ENCODE results near the gene ELP4.
"Not testable (repeated sequence)": the region's sequence is repeated elsewhere in the genome, so short reads cannot be mapped to it uniquely, and the experiment has no call there.

ELP4 gene

DNA sequence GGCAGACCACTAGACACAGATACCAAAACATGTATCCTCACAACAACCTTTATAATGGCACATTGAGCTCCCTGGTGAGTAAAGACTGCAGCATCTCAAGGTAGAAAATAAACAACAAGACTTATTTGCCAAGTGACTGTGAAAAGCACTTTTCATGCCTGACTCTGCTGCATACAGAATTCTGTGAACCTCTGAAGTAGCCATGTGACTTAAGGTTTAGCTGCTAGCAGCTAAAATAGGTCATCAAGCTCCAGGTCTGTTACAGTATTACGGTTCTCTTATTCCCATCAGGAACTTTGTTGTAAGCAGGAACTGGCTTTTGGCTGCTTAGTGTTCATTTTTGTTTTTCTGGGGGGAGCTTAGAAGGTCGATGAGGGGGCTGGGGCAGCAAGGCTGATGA, 162.1 kb downstream of the ELP4 start:
- Histone ChIP-seq H3K4me3 (ENCODE audit: low read depth, low read length) (no peak overlapping the region), H3K36me3 (no peaks in the 10 kb centered on the region), H3K9me3 (no peaks in the 10 kb centered on the region), H3K4me1 (no peaks in the 10 kb centered on the region), H3K27me3 (no peaks in the 10 kb centered on the region)
- no peak for DNase-seq
- TF ChIP-seq, protein P1, sequence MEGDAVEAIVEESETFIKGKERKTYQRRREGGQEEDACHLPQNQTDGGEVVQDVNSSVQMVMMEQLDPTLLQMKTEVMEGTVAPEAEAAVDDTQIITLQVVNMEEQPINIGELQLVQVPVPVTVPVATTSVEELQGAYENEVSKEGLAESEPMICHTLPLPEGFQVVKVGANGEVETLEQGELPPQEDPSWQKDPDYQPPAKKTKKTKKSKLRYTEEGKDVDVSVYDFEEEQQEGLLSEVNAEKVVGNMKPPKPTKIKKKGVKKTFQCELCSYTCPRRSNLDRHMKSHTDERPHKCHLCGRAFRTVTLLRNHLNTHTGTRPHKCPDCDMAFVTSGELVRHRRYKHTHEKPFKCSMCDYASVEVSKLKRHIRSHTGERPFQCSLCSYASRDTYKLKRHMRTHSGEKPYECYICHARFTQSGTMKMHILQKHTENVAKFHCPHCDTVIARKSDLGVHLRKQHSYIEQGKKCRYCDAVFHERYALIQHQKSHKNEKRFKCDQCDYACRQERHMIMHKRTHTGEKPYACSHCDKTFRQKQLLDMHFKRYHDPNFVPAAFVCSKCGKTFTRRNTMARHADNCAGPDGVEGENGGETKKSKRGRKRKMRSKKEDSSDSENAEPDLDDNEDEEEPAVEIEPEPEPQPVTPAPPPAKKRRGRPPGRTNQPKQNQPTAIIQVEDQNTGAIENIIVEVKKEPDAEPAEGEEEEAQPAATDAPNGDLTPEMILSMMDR (IDR thresholded peaks at IDR 0.05; ENCODE audit: low read depth, low read length), result no peak

DNA sequence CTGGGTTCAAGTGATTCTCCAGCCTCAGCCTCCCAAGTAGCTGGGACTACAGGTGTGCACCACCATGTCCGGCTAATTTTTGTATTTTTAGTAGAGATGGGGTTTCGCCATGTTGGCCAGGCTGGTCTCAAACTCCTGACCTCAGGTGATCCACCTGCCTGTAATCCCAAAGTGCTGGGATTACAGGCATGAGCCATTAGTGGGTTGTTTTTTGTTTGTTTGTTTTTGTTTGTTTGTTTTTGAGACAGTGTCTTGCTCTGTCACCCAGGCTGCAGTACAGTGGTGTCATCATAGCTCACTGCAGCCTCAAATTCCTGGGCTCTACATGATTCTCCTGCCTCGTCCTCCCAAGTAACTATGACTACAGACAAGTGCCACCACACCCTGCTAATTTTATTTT, 163.5 kb downstream of the ELP4 start:
- not testable (repeated sequence) for H3K4me3 ChIP-seq (ENCODE audit: low read depth, low read length)

DNA sequence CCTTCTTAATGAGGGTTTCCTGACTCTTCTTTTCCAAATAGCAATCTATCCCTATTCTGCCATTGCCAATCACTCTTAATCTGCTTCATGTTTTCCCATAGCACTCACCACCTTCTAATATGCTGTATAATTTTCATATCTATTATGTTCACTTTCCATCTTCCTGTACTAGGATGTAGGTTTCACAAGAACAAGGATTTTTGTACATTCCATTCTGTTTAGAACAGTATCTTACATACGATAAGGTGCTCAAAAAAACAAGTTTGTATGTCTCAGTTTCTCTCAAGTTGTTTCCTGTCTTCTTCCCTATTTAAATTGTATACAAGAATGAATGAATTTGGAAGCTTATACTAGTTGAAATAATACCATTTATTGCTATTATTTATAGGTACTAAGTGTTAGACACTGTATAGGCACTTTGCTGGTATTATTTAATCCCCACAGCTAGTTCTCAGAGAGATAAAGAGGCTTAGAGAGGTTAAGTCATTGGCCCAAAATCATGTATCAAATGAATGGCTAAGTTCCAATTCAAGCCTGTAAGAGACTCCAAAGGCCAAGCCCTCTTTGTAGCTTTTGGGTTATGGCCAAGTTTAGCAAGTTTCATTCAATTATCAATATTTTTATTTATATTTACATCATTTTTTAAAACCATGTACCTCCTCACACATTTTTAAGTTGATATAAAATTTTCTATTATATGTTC, 166.9 kb downstream of the ELP4 start:
- Histone ChIP-seq H3K4me1 (no peaks in the 10 kb centered on the region), H3K9me3 (no peaks in the 10 kb centered on the region), H3K36me3 (no peaks in the 10 kb centered on the region), H3K4me3 (ENCODE audit: low read depth, low read length) (no peak overlapping the region), H3K27me3 (no peaks in the 10 kb centered on the region)
- TF ChIP-seq, protein P1 (IDR thresholded peaks at IDR 0.05; ENCODE audit: low read depth, low read length), result no peak
- DNase-seq, result no peak

More for the DNA sequence above, 163.5 kb downstream of the ELP4 start:
- not testable (repeated sequence) for H3K27me3 ChIP-seq, H3K36me3 ChIP-seq, DNase-seq, H3K4me1 ChIP-seq, H3K9me3 ChIP-seq

DNA sequence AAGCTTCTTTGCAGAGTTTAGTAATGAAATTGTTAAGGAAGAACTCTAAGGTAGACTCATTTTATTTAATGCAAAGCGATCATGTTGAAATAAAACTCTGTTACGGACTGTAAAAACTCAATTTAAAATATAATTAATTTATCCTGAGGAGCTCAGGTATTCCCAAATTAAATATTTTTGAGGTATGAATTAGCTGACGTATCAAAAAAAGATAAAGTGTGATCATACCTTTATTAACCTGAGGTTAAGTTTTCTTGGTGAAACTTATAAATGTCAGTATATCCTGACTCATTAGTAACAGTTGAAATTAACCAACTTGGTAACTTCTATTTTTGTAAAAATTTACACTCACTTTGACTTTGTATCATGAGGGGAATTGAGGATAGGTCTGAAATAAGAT, 171.2 kb downstream of the ELP4 start:
- H3K4me1 ChIP-seq, result no peaks in the 10 kb centered on the region
- TF ChIP-seq, protein P1 (IDR thresholded peaks at IDR 0.05; ENCODE audit: low read depth, low read length), result no peak
- H3K4me3 ChIP-seq (ENCODE audit: low read depth, low read length), result no peak overlapping the region
- H3K27me3 ChIP-seq, result no peaks in the 10 kb centered on the region
- no peak for DNase-seq
- H3K36me3 ChIP-seq, result no peaks in the 10 kb centered on the region
- no peaks in the 10 kb centered on the region for H3K9me3 ChIP-seq

DNA sequence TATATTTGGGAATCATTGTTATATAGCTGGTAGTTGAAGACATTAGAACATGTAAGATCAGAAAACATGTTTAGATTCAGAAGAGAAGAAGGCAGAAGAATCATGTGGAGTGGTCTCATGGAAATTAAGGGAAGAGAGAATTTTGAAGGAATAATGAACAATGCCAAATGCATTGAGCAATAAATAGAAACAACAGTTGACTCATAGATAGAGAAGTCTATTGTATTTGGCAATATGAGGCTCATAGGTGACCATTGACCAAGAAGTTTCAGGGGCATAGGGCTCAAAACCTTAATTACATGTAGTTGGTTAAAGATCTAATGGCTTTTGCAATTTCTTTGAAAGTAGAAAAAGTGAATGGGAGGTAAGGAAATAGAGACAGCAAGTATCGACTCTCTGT, 177.7 kb downstream of the ELP4 start:
- no peak for DNase-seq
- Histone ChIP-seq H3K36me3 (no peaks in the 10 kb centered on the region), H3K4me3 (ENCODE audit: low read depth, low read length) (no peak overlapping the region), H3K9me3 (no peaks in the 10 kb centered on the region), H3K27me3 (no peaks in the 10 kb centered on the region), H3K4me1 (no peaks in the 10 kb centered on the region)
- TF ChIP-seq, protein P1 (IDR thresholded peaks at IDR 0.05; ENCODE audit: low read depth, low read length), result no peak

DNA sequence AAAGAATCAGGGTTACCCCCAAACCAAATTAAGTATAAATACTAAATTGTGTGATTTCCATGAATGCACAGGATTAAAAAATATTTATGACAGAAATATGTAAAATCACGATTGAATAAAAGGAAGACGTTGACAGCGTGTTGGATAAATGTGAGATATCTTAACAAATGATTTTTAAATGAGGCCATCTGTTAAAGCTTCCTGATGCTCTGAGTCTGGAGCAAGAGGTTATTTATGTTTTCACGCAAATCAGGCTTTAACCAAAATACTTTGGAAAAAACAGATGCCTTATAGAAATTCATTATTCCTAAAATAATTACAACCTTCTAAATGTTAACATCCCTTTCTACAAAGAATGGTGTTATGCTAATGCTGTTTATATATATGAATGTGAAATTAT, 178.3 kb downstream of the ELP4 start:
- H3K9me3 ChIP-seq, result no peaks in the 10 kb centered on the region
- DNase-seq, result no peak
- no peaks in the 10 kb centered on the region for H3K36me3 ChIP-seq
- no peak overlapping the region for H3K4me3 ChIP-seq (ENCODE audit: low read depth, low read length)
- H3K4me1 ChIP-seq, result no peaks in the 10 kb centered on the region
- no peaks in the 10 kb centered on the region for H3K27me3 ChIP-seq
- TF ChIP-seq, protein P1 (IDR thresholded peaks at IDR 0.05; ENCODE audit: low read depth, low read length), result no peak

Data from BE2C (cell line).